Activated naive CD8-positive, alpha-beta T cell treated with anti-CD3 and anti-CD28 coated beads for 36 hours (primary cell): ENCODE results near the gene CIROP. TPM values are rescaled to one million over a fixed set of nuclear protein-coding genes. Genes with fewer than 3 reads are reported as not detected.
A peak's percentile ranks its signal among the peaks of the same experiment; 100 is the strongest.
"Not testable (repeated sequence)": the region's sequence is repeated elsewhere in the genome, so short reads cannot be mapped to it uniquely, and the experiment has no call there.

Experiments
- DNase-seq: peaks from one replicate; pipeline ENCODE4 v3.0.0; 2021
- H3K27ac Mint-ChIP-seq: one replicate; pipeline ENCODE4 v1.8.0; 2022; ENCODE audit warnings: mild to moderate bottlenecking, moderate library complexity, mixed read lengths
- H3K27me3 Mint-ChIP-seq: one replicate; pipeline ENCODE4 v1.8.0; 2022; ENCODE audit warnings: mild to moderate bottlenecking, mixed read lengths
- H3K36me3 Mint-ChIP-seq: one replicate; pipeline ENCODE4 v1.8.0; 2021; ENCODE audit warnings: mild to moderate bottlenecking, mixed read lengths
- H3K4me1 Mint-ChIP-seq: one replicate; pipeline ENCODE4 v1.8.0; 2021; ENCODE audit warnings: mixed read lengths
- H3K4me3 Mint-ChIP-seq: one replicate; pipeline ENCODE4 v1.8.0; 2022; ENCODE audit warnings: mild to moderate bottlenecking, moderate library complexity, mixed read lengths
- H3K9me3 Mint-ChIP-seq: one replicate; pipeline ENCODE4 v1.8.0; 2022; ENCODE audit warnings: mixed read lengths
- total RNA-seq, 2 experiments: library from RNA; stranded (reverse); gene quantifications; one replicate each; pipeline ENCODE4 v1.2.3, GENCODE V29; 2021

CIROP gene
- total RNA-seq, 2 experiments from 2014 or later: not detected

DNA sequence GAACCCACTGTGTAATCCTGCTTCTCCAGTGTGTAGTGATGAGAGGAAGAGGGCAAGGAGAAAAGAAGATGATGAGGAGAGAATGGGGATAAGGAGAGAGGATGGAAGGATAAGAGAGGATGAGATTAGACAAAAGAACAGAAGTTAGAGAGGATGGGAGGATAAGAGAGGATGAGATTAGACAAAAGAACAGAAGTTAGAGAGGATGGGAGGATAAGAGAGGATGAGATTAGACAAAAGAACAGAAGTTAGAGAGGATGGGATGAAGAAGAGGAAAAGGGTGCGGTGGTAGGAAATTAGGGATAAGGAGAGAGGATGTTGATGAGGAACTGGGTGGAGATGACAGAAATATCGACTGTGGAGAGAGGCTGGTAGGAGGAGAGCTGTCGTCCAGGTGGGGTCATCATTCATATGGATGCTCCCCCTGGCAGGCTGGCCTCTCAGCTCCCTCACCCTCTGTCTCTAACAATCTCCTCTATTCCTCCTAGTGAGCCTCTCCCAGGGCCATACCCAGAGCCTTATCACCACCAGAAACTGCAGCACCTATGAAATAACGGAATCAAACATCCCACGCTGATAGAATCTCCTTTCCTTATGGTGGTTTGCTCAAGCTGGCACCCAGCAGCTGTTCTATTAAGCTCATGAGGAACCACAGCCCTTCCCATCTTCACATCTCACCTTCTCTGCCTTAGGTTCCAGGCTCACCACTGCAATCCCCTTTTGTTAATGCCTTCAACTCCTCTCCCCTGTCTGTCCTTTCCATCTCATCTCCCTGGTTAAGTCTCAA lies 6.0 kb upstream of the CIROP start:
- Mint-ChIP-seq H3K36me3 (no peaks in the 10 kb centered on the region), H3K4me3 (no peak overlapping the region), H3K27ac (no peak overlapping the region), H3K4me1 (peaks cover 8% of the 10 kb centered on the region), H3K9me3 (no peaks in the 10 kb centered on the region), H3K27me3 (no peaks in the 10 kb centered on the region)
- DNase-seq: no peak

- Mint-ChIP-seq H3K27me3 (no peaks in the 10 kb centered on the region), H3K36me3 (no peaks in the 10 kb centered on the region), H3K4me3 (no peak overlapping the region), H3K27ac (no peak overlapping the region), H3K9me3 (no peaks in the 10 kb centered on the region), H3K4me1 (peaks cover 4% of the 10 kb centered on the region)
- no peak for DNase-seq
Observed at GRCh38 chr14:23109769-23110168, 5.0 kb upstream of the CIROP start.

- not testable (repeated sequence) for H3K9me3 Mint-ChIP-seq, H3K27me3 Mint-ChIP-seq, H3K36me3 Mint-ChIP-seq, H3K4me3 Mint-ChIP-seq, H3K4me1 Mint-ChIP-seq, H3K27ac Mint-ChIP-seq, DNase-seq
Observed at GRCh38 chr14:23108169-23108568, 3.4 kb upstream of the CIROP start.

- not testable (repeated sequence) for H3K27ac Mint-ChIP-seq, DNase-seq, H3K36me3 Mint-ChIP-seq, H3K9me3 Mint-ChIP-seq, H3K27me3 Mint-ChIP-seq, H3K4me1 Mint-ChIP-seq, H3K4me3 Mint-ChIP-seq
Observed at GRCh38 chr14:23107620-23108019, 2.8 kb upstream of the CIROP start.

GRCh38 chr14:23106747-23107045 lies 1.9 kb upstream of the CIROP start:
- no peaks in the 10 kb centered on the region for H3K36me3 Mint-ChIP-seq
- H3K4me1 Mint-ChIP-seq: no peaks in the 10 kb centered on the region
- H3K27me3 Mint-ChIP-seq: no peaks in the 10 kb centered on the region
- DNase-seq: no peak
- H3K27ac Mint-ChIP-seq: no peak overlapping the region
- H3K9me3 Mint-ChIP-seq: no peaks in the 10 kb centered on the region
- no peak overlapping the region for H3K4me3 Mint-ChIP-seq

DNA sequence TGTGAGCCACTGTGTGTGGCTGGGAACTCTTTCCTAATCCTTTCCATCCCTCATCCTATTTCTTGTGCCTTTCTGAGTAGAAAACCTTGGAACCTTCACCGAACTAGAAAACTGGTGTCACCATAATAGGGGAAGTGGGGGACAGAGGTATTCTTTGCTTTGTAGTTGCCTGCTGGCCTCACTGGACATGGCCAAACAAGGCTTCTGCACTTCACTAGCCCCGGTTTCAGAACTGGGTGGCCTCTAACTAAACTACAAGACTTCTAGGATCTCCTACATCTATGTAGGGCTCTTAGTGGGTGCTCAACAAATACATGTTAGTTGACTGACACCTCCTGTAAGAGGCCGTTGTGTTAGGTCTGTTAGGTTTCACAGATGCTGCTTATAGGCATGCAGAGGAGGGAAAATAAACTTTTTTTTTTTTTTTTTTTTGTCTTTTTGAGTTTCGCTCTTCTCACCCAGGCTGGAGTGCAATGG lies 597 bp upstream of the CIROP start:
- no peaks in the 10 kb centered on the region for H3K4me1 Mint-ChIP-seq
- no peaks in the 10 kb centered on the region for H3K27me3 Mint-ChIP-seq
- H3K27ac Mint-ChIP-seq: no peak overlapping the region
- no peaks in the 10 kb centered on the region for H3K36me3 Mint-ChIP-seq
- H3K4me3 Mint-ChIP-seq: no peak overlapping the region
- no peaks in the 10 kb centered on the region for H3K9me3 Mint-ChIP-seq
- no peak for DNase-seq

DNA sequence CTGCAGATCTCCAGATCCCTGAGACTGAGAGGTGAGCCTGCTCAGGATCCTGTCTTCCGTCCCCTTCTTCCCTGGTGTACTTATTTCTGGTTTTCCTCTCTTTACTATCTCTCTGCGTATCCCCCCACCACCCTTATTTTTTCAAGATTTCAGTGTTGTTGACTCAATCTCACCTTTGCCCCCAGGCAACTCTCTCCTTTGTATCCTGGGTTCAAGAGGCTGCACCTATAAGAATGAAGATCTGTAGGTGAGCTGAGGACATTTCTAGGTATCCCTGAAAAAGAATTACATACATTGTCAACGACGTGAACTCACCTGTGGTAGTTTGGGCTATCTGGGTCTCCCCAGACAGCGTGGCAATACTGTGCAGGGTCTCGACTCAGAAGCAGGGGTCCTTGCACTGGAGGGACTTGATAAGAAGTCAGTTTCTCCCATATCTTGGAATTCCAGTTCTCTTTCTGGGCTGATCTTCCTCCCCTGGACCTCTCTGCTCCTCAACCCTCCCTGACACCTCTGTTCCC lies 659 bp downstream of the CIROP start:
- Mint-ChIP-seq H3K9me3 (no peaks in the 10 kb centered on the region), H3K36me3 (peaks cover 2% of the 10 kb centered on the region), H3K27me3 (no peaks in the 10 kb centered on the region), H3K27ac (no peak overlapping the region), H3K4me3 (no peak overlapping the region), H3K4me1 (no peaks in the 10 kb centered on the region)
- DNase-seq: no peak

DNA sequence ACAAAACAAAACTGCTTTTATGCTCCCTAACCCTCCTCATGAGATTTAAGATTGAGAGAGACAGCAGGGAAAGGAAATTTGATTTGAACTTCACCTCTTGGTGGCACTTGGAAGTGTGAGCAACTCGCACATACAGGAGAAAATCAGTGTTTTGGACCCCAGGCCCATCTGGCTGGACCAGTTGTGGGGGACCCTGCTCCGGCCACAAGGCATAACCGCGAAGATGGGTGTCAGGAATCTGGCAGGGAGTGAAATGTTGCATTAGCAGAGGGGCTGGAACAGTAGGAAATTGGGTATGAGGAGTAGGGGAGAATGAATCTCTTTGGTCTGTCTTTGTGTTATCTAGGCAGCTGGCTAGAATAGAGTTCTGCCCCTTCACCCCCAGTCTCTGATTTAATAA lies 1.2 kb downstream of the CIROP start:
- no peak for DNase-seq
- H3K4me1 Mint-ChIP-seq: no peaks in the 10 kb centered on the region
- H3K4me3 Mint-ChIP-seq: no peak overlapping the region
- peaks cover 3% of the 10 kb centered on the region for H3K36me3 Mint-ChIP-seq
- no peaks in the 10 kb centered on the region for H3K9me3 Mint-ChIP-seq
- no peaks in the 10 kb centered on the region for H3K27me3 Mint-ChIP-seq
- H3K27ac Mint-ChIP-seq: no peak overlapping the region

DNA sequence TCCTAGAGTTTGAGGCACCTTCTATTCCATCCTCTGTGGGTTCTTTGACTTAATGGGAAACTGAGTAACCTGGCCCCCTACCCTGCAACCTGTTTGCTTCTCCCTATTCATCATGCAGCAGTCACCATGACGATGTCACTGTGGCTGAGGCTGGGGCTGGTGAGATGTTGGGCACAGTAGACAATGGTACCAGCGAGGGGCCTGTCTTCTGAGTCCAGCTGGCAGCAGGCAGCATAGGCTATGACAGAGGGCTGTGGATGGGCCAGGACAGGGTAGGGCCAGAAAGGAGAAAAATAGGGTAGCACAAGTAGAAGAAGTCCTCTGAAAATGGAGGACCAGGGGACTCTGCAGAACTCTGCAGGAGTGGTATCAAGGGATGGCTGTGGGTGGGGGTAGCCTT lies 2.0 kb downstream of the CIROP start:
- H3K27me3 Mint-ChIP-seq: no peaks in the 10 kb centered on the region
- peaks cover 8% of the 10 kb centered on the region for H3K36me3 Mint-ChIP-seq
- no peak overlapping the region for H3K27ac Mint-ChIP-seq
- no peak overlapping the region for H3K4me3 Mint-ChIP-seq
- DNase-seq: no peak
- H3K4me1 Mint-ChIP-seq: peaks cover under 1% of the 10 kb centered on the region
- no peaks in the 10 kb centered on the region for H3K9me3 Mint-ChIP-seq

DNA sequence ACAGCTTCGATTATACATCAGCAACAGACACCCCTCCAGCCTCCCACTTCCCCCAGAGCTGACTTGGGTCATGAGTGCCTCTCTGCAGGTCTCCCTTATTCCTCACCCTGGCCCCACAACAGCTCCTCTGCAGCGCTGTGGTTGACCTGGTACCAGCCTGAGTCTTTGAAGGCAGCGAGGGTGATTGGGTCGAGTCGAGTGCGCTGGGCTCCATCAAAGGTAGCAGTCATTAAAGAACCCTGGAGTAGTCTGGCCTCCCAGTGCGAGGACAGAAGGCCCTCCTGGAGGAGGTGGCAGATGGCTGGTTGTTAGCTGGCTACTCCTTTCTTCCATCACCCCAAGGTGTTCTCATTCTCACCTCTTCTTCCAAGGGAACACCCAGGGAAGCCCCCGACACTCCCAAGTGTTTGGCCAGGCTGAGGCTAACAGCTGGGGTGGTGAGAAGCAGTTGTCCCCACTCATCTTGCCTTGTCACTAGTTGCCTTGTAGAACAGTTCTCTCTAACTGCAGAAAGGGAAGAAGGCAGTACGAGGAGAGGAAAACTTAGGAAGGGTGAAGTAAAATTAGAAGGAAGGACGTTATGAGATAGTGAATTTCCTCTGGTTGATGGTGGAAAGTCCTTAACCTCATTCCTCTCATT lies 2.7 kb downstream of the CIROP start:
- Mint-ChIP-seq H3K27ac (no peak overlapping the region), H3K27me3 (no peaks in the 10 kb centered on the region), H3K4me1 (peaks cover 8% of the 10 kb centered on the region), H3K36me3 (peaks cover 15% of the 10 kb centered on the region), H3K9me3 (no peaks in the 10 kb centered on the region), H3K4me3 (no peak overlapping the region)
- no peak for DNase-seq

DNA sequence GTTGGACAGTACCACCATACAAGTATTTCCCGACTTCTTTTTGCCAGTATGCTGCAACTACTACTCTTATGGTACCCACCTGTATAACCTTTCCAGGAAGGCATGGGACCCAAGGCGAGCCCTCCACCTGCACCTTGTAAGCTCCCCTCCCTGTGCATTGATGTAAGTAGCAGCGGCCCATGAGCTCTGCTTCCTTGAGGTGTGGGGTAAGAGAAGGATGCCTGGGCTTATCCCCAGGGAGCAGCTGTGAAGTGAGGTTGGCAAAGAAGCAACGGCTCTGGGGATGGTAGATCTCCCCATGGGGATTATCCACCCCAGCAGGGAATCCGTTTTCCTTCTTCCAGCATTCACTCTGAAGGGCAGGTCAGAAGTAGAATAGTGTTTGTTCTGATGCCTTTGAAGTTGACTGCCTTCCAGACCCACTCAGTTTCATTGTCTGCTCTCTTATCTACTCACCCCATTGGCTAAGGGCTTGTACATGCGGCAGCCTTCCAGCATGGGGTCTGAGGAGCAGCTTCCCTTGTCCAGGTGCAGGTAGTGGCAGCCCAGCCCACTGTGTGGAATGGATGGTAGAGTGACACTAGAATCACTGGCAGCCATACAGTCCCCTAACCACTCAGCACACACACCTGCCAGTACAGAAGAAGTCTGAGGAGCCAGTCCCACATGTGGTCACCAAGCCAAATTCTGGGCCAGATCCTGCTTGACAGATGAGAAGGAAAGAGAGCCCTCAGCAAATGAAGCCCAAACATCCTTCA lies 3.4 kb downstream of the CIROP start:
- peaks cover 22% of the 10 kb centered on the region for H3K36me3 Mint-ChIP-seq
- H3K4me1 Mint-ChIP-seq: peaks cover 15% of the 10 kb centered on the region
- no peak overlapping the region for H3K27ac Mint-ChIP-seq
- DNase-seq: no peak
- no peak overlapping the region for H3K4me3 Mint-ChIP-seq
- H3K27me3 Mint-ChIP-seq: no peaks in the 10 kb centered on the region
- no peaks in the 10 kb centered on the region for H3K9me3 Mint-ChIP-seq

- H3K27ac Mint-ChIP-seq: no peak overlapping the region
- peaks cover 22% of the 10 kb centered on the region for H3K36me3 Mint-ChIP-seq
- H3K4me1 Mint-ChIP-seq: peaks cover 15% of the 10 kb centered on the region
- no peaks in the 10 kb centered on the region for H3K9me3 Mint-ChIP-seq
- H3K4me3 Mint-ChIP-seq: no peak overlapping the region
- no peak for DNase-seq
- no peaks in the 10 kb centered on the region for H3K27me3 Mint-ChIP-seq
Observed at GRCh38 chr14:23099212-23099861, 5.5 kb downstream of the CIROP start.

- Mint-ChIP-seq H3K4me3 (no peak overlapping the region), H3K9me3 (no peaks in the 10 kb centered on the region), H3K4me1 (peaks cover 22% of the 10 kb centered on the region), H3K27ac (no peak overlapping the region), H3K27me3 (no peaks in the 10 kb centered on the region), H3K36me3 (peaks cover 22% of the 10 kb centered on the region)
- no peak for DNase-seq
Observed at GRCh38 chr14:23097786-23098185, 7.0 kb downstream of the CIROP start.

DNA sequence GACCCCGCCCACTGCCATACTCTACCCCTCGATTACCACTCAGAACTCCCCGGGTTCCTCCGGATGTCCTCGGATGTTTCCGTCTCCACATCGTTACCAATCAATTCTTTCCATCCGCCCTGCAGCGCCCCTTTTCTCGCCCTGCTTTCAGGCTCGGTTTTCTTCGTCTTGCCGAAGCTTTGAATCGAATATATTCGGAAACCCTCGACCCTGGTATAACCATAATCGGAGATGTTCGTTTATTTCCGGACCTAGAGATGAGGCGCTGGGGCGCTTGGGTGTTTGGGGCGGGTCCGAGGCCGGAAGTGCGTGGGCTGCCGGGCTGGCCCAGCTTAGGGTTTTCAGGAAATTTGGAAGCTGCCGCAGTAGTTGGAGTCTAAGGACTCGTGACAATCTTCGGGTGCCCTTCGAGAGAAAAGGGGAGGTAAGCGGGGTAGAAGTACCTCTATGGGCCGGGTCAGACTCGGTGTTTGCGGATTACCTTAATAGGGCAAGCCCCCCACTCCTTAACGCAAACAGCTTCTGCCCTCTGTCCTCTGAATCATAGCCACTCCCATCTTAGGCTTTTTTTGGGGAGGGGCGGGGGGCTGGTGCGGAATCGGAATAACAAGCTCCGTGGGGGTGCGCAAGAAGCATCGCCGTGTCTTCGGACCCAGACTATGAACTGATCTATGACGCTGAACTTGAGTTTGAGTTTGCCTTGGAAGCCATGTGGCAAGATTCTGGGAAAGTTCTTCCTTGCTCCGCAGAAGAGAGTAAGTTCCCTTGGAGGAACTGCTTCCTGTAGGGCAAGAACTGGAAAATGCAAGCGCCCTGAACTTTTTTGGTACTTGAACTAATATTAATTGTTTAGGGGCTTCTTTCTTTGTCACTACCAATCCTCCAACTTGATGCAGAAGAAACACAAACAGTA lies 9.3 kb downstream of the CIROP start, which contains the start of gene C14orf119:
Gene C14orf119, plus strand, starts transcription at position 310 of the 913 bp plus-strand sequence. CDS start 2,154 bp downstream, outside the sequence.
- Mint-ChIP-seq H3K9me3 (no peaks in the 10 kb centered on the region), H3K36me3 (peaks cover 31% of the 10 kb centered on the region), H3K4me1 (peaks cover 30% of the 10 kb centered on the region), H3K27me3 (no peaks in the 10 kb centered on the region), H3K4me3 (no peak within 1 kb of the TSS), H3K27ac (no peak within 1 kb of the TSS)
- DNase-seq: peak; percentile 98
